OCI-LY1 (cell line): ENCODE results near the gene MRTFB.

Experiments
- H2AFZ ChIP-seq: fragments of 200-600 bp; sonication (generic), shearing (Covaris generic); 2 replicates; pipeline ENCODE4 v1.6.0; 2014; ENCODE audit warnings: antibody characterized with exemption, mild to moderate bottlenecking, low read length
- H3F3A ChIP-seq: fragments of 200-600 bp; sonication (generic), shearing (Covaris generic); 2 replicates; pipeline ENCODE4 v1.6.0; 2014; ENCODE audit warnings: mild to moderate bottlenecking, antibody characterized with exemption, low read length, moderate library complexity; ENCODE audit not compliant: insufficient read depth
- H3K27ac ChIP-seq: fragments of 200-600 bp; sonication (generic); 2 replicates; pipeline ENCODE4 v1.5.1; 2014; ENCODE audit warnings: low read length, mixed run types, mild to moderate bottlenecking, low read depth; ENCODE audit not compliant: poor library complexity, severe bottlenecking
- H3K27me3 ChIP-seq: fragments of 200-600 bp; sonication (generic); 2 replicates; pipeline ENCODE4 v1.6.0; 2014; ENCODE audit warnings: antibody characterized with exemption, mild to moderate bottlenecking, low read length, moderate library complexity; ENCODE audit not compliant: insufficient read depth
- H3K36me3 ChIP-seq: fragments of 200-600 bp; sonication (generic); 2 replicates; pipeline ENCODE4 v1.6.1; 2014; ENCODE audit warnings: mild to moderate bottlenecking, antibody characterized with exemption, low read length, moderate library complexity, mixed read lengths; ENCODE audit not compliant: insufficient read depth
- H3K4me1 ChIP-seq: fragments of 200-600 bp; sonication (generic); 2 replicates; pipeline ENCODE4 v1.5.1; 2014; ENCODE audit warnings: mild to moderate bottlenecking, low read length, moderate library complexity; ENCODE audit not compliant: insufficient read depth, severe bottlenecking
- H3K4me2 ChIP-seq: fragments of 200-600 bp; sonication (generic), shearing (Covaris generic); 2 replicates; pipeline ENCODE4 v1.6.1; 2014; ENCODE audit warnings: low read length
- H3K4me3 ChIP-seq: fragments of 200-600 bp; sonication (generic); 2 replicates; pipeline ENCODE4 v1.5.1; 2014; ENCODE audit warnings: low read length, low read depth, mild to moderate bottlenecking, mixed read lengths; ENCODE audit not compliant: poor library complexity, severe bottlenecking
- H3K79me2 ChIP-seq: fragments of 200-600 bp; shearing (Covaris generic); 2 replicates; pipeline ENCODE4 v1.6.1; 2016; ENCODE audit warnings: mixed run types, low read length, mixed read lengths; ENCODE audit not compliant: insufficient read depth
- H3K9ac ChIP-seq: fragments of 200-600 bp; sonication (generic), shearing (Covaris generic); 2 replicates; pipeline ENCODE4 v1.6.1; 2014; ENCODE audit warnings: mild to moderate bottlenecking, low read length, mixed read lengths
- H3K9me2 ChIP-seq: fragments of 200-600 bp; sonication (generic), shearing (Covaris generic); 2 replicates; pipeline ENCODE4 v1.6.1; 2014; ENCODE audit warnings: low read depth, mild to moderate bottlenecking, low read length, mixed read lengths
- H3K9me3 ChIP-seq: fragments of 200-600 bp; shearing (Covaris generic); 2 replicates; pipeline ENCODE4 v1.6.1; 2014; ENCODE audit warnings: low read length, mixed read lengths
- H4K20me1 ChIP-seq: fragments of 200-600 bp; sonication (generic), shearing (Covaris generic); 2 replicates; pipeline ENCODE4 v1.6.0; 2016; ENCODE audit warnings: mild to moderate bottlenecking, low read length; ENCODE audit not compliant: insufficient read depth
- EZH2 ChIP-seq: fragments of 200-600 bp; sonication (generic), shearing (Covaris generic); IDR thresholded peaks from 2 replicates; pipeline ENCODE4 v1.8.0; 2017; ENCODE audit warnings: borderline replicate concordance, mixed run types, mild to moderate bottlenecking, antibody characterized with exemption, low read length, moderate library complexity, mixed read lengths
- TF ChIP-seq, protein P1 (sequence below): fragments of 200-600 bp; sonication (generic), shearing (Covaris generic); IDR thresholded peaks from 2 replicates; pipeline ENCODE4 v1.5.1; 2017; ENCODE audit warnings: mild to moderate bottlenecking, antibody characterized with exemption, low read length, moderate library complexity, mixed read lengths

The MRTFB gene

DNA sequence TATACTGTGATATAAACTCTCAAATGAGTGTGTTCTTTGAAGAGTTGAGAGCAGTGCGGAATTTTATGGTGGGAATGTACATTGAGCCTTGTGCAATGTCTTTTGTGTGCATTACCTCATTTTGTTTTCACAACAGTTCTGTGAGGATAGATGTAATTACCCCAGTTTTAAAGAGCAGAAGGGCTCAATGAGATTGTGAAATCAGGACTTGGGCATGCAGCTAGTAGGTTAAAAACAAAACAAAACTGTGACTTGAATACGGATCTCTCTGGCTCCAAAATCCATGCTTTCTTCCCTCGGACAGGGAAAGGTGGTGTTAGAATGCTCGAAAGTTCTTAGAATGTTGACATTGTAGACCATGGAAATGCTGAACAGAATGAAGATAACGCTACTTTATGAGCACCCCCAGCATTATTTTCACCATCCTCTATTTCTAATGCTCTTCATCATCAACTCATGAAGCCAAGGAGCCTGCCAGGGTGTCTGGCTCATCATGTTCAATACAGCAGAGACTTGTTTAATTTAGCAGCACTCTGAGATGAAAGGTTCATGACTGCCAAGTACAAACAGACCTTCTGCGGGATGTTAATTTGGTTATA, 17.1 kb downstream of the MRTFB start:
- Histone ChIP-seq H3F3A (no peaks in the 10 kb centered on the region), H3K9ac (no peak overlapping the region), H3K4me1 (no peaks in the 10 kb centered on the region), H2AFZ (no peak overlapping the region), H3K4me2 (no peak overlapping the region), H3K9me3 (no peaks in the 10 kb centered on the region), H3K27me3 (no peaks in the 10 kb centered on the region), H3K9me2 (no peaks in the 10 kb centered on the region), H3K36me3 (peaks cover 20% of the 10 kb centered on the region), H3K4me3 (no peak overlapping the region), H3K79me2 (peaks cover 10% of the 10 kb centered on the region; the same call in 1 of the 2 replicates), H3K27ac (no peak overlapping the region), H4K20me1 (no peaks in the 10 kb centered on the region)
- TF ChIP-seq EZH2: no peak
- TF ChIP-seq, protein P1, sequence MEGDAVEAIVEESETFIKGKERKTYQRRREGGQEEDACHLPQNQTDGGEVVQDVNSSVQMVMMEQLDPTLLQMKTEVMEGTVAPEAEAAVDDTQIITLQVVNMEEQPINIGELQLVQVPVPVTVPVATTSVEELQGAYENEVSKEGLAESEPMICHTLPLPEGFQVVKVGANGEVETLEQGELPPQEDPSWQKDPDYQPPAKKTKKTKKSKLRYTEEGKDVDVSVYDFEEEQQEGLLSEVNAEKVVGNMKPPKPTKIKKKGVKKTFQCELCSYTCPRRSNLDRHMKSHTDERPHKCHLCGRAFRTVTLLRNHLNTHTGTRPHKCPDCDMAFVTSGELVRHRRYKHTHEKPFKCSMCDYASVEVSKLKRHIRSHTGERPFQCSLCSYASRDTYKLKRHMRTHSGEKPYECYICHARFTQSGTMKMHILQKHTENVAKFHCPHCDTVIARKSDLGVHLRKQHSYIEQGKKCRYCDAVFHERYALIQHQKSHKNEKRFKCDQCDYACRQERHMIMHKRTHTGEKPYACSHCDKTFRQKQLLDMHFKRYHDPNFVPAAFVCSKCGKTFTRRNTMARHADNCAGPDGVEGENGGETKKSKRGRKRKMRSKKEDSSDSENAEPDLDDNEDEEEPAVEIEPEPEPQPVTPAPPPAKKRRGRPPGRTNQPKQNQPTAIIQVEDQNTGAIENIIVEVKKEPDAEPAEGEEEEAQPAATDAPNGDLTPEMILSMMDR: no peak

DNA sequence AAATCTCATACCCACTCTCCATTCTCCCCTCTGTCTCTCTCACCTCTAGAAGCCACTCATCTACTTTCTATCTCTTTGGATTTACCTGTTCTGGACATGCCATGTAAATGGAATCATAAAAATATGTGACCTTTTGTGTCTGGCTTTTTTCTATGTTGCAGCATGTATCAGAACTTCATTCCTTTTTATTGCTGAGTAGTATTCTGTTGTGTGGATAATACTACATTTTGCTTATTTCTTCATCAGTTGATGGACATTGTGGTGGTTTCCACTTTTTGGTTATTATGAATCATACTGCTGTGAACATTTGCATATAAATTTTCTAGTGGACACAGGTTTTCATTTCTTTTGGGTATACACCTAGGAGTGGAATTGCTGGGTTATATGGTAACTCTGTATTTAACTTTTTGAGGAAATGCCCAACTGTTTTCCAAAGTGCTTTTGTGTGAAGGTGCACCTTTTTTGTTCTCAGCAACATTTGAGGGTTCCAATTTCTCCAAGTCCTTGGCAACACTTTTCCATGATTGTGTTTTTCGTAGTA, 18.2 kb downstream of the MRTFB start:
- no peaks in the 10 kb centered on the region; the same call in 1 of the 2 replicates for H3F3A ChIP-seq
- H3K4me2 ChIP-seq: no peak overlapping the region
- no peak overlapping the region for H3K27ac ChIP-seq
- peaks cover 10% of the 10 kb centered on the region; the same call in 1 of the 2 replicates for H3K79me2 ChIP-seq
- no peaks in the 10 kb centered on the region for H3K9me2 ChIP-seq
- H3K36me3 ChIP-seq: peaks cover 9% of the 10 kb centered on the region; the same call in 1 of the 2 replicates
- TF ChIP-seq EZH2: no peak
- TF ChIP-seq, protein P1: no peak
- H3K4me1 ChIP-seq: peaks cover 6% of the 10 kb centered on the region
- H3K9me3 ChIP-seq: no peaks in the 10 kb centered on the region
- H2AFZ ChIP-seq: no peak overlapping the region
- H3K4me3 ChIP-seq: no peak overlapping the region
- no peaks in the 10 kb centered on the region for H3K27me3 ChIP-seq
- no peak overlapping the region for H3K9ac ChIP-seq
- H4K20me1 ChIP-seq: no peaks in the 10 kb centered on the region

DNA sequence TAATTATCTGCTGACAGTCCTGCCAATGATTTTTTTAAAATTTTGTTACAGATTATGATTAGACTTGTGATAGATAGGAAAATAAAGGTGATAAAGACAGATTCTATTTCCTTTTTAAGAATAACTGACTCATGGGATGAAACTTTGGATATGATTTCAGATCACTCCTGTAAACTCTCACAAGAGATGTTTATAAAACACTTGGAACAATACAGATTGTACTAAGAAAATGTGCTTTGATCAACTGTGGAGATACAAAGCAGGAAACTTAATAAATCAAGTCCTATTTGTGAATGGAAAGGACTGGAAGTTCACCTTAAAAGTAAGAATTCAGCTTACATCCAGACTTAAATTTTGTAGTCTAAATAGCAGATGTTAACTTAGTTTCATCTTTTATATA, 21.4 kb downstream of the MRTFB start:
- Histone ChIP-seq H3K27ac (no peak overlapping the region), H3K79me2 (0 out of 2 replicates have a peak, but pooled peaks cover 10% of the 10 kb centered on the region), H3K4me2 (no peak overlapping the region)

More for the DNA sequence above, 21.4 kb downstream of the MRTFB start:
- no peaks in the 10 kb centered on the region for H3K27me3 ChIP-seq
- no peak for TF ChIP-seq EZH2
- TF ChIP-seq, protein P1: no peak
- peaks cover 6% of the 10 kb centered on the region for H3K4me1 ChIP-seq
- no peak overlapping the region for H3K9ac ChIP-seq
- H2AFZ ChIP-seq: no peak overlapping the region
- no peak overlapping the region for H3K4me3 ChIP-seq
- H4K20me1 ChIP-seq: no peaks in the 10 kb centered on the region
- no peaks in the 10 kb centered on the region for H3K9me3 ChIP-seq
- no peaks in the 10 kb centered on the region for H3K9me2 ChIP-seq
- peaks cover 13% of the 10 kb centered on the region; the same call in 1 of the 2 replicates for H3K36me3 ChIP-seq
- H3F3A ChIP-seq: no peaks in the 10 kb centered on the region; the same call in 1 of the 2 replicates
